Hippocampal formation (tissue), 2 donors: ENCODE data around the gene COX7A2L.
"Not testable (repeated sequence)": the region's sequence is repeated elsewhere in the genome, so short reads cannot be mapped to it uniquely, and the experiment has no call there.

Source experiments
- DNase-seq, 2 donors: peaks; one replicate each; lab custom pipeline; 2025; lab: John Stamatoyannopoulos, UW

COX7A2L gene

DNA sequence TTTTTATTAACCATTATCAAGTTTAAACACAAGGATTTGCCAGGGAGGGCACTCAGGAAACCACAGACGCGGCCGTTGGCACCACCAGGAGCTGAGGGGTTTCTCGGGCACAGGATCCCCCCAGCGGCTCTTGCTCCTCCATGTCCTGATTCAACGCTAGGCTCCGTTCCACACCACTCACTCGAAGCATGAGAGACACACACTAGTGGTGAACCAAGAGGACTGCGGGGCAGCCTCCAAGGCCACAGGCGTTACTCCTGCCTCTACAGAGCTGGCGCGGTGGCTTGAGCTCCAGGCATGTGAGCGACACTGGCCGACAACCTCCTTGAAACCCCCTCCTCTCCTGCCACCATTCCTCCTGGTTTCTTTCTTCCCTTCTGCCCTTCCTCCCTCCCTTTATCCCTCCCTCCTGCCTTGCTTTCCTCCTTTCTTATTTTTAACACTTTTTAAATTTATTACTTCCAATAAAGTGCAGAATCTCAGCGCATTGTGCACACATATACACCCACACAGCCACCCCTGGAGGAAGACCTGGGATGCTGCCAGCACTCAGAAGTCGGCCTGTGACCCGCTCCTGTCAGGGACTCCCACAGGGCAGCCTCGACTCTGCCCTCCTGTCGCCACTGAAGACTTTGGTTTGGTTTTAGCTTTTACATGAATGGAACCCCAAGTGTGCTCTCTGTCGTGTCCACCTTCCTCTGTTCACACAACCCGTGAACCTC lies 21.7 kb downstream of the COX7A2L start:
- DNase-seq = no peak

- DNase-seq = no peak
These were observed 22.3 kb downstream of the COX7A2L start for GRCh38 chr2:42338567-42339190.

GRCh38 chr2:42337846-42338566 lies 23.0 kb downstream of the COX7A2L start:
- no peak for DNase-seq

- no peak for DNase-seq
These were observed 23.6 kb downstream of the COX7A2L start for GRCh38 chr2:42337356-42337820.

DNA sequence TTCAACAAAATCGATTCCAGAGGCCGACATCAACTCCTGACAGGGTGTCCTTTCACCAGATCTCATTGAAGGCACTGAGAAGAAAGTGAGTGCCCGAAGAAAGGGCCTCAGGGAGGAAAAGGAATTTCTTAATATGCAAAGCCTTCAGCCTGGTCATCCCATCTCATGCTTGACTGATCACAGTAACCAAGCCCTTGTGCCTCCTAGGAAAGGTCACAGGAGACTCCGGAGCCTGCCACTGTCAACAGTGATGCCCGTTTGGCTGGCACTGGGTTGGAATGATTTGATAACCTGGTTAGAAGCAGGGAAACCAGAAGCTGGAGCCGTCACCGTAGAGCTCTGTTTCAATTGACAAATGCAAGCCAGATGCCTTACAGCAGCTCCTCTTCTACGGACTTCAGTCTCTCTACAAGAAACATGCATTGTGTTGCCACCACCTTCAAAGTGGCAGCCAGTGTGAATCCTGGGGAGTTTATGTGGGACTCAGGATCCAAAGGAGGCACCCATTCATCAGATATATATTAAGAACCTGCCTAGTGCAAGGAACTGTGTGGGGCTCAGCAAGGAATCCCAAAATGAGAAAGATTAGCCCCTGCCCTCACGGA lies 24.6 kb downstream of the COX7A2L start:
- no peak for DNase-seq

- DNase-seq = no peak
These were observed 25.4 kb downstream of the COX7A2L start for GRCh38 chr2:42335514-42336104.

GRCh38 chr2:42334865-42335264 lies 26.2 kb downstream of the COX7A2L start:
- DNase-seq = not testable (repeated sequence)

- DNase-seq = no peak
These were observed 26.8 kb downstream of the COX7A2L start for GRCh38 chr2:42334220-42334619.

DNA sequence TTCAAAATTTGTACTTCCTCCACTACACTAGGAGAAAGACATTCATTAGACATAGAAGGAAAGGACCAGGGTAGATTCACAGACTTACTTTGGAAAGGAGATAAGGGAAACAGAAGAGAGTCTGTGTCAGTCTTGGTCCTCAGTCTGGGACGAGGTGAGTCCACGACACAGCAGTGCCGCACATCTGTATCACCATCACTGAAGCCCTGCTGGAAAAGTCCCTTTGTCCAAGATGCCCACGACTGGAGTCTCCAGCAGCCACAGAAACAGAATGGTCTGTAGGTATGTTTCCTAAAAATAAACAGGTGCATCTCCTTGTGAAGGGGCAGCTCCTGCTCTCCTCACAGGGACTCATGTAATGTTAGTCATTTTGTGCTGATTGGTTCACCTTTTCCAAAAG lies 27.4 kb downstream of the COX7A2L start:
- DNase-seq = no peak

DNA sequence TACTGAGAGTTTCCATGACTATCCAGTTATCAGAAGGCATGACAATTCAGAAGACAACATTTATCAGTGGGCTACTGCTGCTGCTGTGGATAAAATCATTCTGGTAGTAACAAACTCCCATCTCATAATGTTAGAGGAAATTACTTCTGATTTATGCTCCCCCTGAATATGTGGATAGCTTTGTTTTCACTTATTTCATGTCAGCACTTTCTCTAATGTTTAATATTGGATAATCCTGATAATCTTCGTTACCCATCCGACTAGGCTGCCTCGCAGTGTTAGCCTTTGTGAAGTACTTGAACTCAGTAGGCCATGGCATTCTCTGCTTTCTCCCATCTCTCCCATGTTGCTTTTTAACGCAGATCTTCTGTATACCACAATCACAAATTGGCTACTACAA lies 28.4 kb downstream of the COX7A2L start:
- no peak for DNase-seq

DNA sequence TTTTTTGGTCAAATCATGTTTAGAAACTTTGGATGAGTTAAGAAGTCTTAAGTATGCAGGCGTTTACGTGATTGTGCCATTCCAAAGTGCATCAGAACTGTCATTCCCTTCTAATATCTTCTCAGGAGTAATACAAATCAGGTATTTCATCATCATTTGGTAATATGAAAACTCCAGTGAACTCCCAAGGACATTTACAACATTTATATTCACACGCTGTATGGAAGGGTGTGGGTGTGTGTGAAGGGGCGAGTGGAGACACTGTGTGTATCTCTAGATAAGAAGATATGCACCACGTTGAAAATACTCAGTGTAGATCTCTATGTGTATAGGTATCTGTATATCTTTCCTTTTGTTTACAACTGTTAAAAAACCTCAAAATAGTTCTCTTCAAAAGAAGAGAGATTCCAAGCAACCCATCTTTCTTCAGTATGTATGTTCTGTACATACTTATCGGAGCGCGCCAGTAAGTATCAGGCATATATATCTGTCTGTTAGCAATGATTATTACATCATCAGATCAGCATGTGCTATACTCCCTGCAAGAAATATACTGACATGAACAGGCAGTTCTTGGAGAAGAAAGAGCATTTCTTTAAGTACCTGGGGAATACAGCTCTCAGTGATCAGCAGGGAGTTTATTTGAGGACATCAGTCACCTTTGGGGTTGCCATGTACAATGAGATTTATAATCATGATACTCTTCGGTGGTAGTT lies 29.3 kb downstream of the COX7A2L start:
- DNase-seq = no peak

GRCh38 chr2:42329736-42330135 lies 31.3 kb downstream of the COX7A2L start:
- DNase-seq = no peak

- no peak for DNase-seq
These were observed 32.1 kb downstream of the COX7A2L start for GRCh38 chr2:42328923-42329322.

DNA sequence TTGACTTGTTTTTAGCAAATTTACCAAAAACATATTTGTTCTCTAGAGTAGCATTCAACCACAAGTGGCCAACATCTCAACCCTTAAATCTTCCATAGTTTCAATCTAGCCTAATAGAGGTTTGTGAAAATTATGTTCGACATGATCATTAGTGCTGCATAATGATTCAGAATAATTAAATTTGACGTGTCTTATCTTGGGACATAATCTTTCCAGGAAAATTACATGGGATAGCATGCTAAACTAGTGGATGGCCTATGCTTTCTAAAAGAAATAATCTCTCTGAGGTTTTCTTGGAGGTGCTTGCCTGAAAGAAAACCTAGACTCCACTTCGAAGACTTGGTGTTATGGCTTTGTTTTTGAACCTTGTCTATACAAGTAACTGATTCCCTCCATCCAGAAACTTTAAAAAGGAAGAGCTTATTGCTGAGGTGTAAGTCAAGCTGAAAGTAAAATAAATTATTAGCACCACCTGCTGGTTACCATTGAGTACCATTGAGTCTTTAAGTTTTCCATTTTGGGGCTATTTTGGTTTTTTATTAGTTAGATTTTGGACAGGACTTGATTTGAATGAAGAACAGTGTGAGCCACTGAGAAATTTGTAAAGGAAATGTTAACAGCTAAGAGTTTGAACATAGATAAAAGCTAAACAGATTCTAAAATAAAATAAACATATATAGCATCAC lies 32.7 kb downstream of the COX7A2L start:
- peak in 1 of 2 donors; percentile 25 for DNase-seq

DNA sequence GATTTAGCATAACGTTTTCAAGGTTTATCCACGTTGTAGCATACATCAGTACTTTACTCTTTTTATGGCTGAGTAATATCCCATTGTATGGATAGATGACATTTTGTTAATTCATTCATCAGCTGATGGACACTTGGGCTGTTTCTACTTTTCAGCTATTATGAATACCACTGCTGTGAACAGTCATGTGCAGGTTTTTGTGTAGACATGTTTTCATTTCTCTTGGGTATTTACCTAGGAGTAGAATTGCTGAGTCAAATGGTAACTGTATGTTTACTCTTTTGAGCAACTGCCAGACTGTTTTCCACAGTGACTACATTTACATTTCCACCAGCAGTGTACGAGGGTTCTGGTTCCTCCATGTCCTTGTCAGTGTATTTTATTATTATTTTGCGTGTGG lies 33.9 kb downstream of the COX7A2L start:
- DNase-seq = no peak

GRCh38 chr2:42325609-42326008 lies 35.4 kb downstream of the COX7A2L start:
- DNase-seq = no peak

GRCh38 chr2:42324949-42325348 lies 36.1 kb downstream of the COX7A2L start:
- no peak for DNase-seq

- DNase-seq = no peak
These were observed 36.8 kb downstream of the COX7A2L start for GRCh38 chr2:42324244-42324643.

DNA sequence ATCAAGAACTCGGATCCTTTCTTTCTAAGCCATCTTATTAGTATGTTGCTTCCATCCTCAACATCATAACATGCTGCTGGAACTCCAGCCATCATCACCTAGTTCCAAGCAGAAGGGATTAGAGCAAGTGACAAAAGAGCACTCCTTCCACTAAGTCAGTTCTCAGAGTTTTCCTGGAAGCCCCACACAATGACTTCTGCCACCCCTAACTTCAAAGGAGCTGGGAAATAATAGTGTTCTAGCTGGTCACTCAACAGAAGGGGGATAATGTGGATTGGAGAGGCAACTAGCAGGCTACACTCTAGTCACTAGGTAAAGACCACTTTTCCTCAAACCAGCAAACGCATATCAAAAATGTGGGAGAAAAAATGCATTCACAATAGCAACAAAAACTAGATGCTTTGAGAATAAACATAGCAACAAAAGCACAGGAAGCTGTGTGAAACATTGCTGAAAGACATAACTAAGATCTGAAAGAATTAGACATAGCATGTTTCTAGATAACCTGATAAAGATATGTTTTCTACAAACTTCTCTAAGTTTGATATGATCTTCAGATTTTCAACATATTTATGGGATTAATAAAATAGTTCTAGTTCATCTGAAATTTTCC lies 39.5 kb downstream of the COX7A2L start:
- DNase-seq = no peak

GRCh38 chr2:42319265-42319664 lies 41.8 kb downstream of the COX7A2L start:
- no peak for DNase-seq
